HepG2 (cell line): ENCODE measurements around the gene LMNA. TPM values are rescaled to one million over a fixed set of nuclear protein-coding genes. Genes with fewer than 3 reads are reported as not detected.

Experiments used
- ETV5 ChIP-seq: IDR thresholded peaks from 2 replicates; pipeline ENCODE4 v1.6.1; 2018; ENCODE audit warnings: missing biosample characterization, missing genetic modification reagents, inconsistent platforms, borderline replicate concordance
- JUN ChIP-seq: sonication (generic); formaldehyde crosslinking; IDR thresholded peaks from 2 replicates; pipeline ENCODE4 v1.4.0; 2020; ENCODE audit warnings: mild to moderate bottlenecking, missing genetic modification reagents
- RBM39 ChIP-seq: fragments of 200-400 bp; formaldehyde crosslinking; IDR thresholded peaks from one replicate; pipeline ENCODE4 v1.6.1; 2018; ENCODE audit warnings: antibody characterized with exemption, mild to moderate bottlenecking, low read depth, low read length; ENCODE audit not compliant: poor library complexity, severe bottlenecking
- ZKSCAN5 ChIP-seq: sonication (generic); formaldehyde crosslinking; IDR thresholded peaks from 2 replicates; pipeline ENCODE4 v1.5.1; 2020; ENCODE audit warnings: mild to moderate bottlenecking, missing genetic modification reagents
- ZNF121 ChIP-seq: sonication (generic); formaldehyde crosslinking; IDR thresholded peaks from 2 replicates; pipeline ENCODE4 v1.5.0; 2020; ENCODE audit warnings: mild to moderate bottlenecking, missing genetic modification reagents
- ZNF713 ChIP-seq: sonication (generic); formaldehyde crosslinking; IDR thresholded peaks from 2 replicates; pipeline ENCODE4 v1.4.0; 2020; ENCODE audit warnings: mild to moderate bottlenecking, missing genetic modification reagents
- ZNF766 ChIP-seq: sonication (generic); formaldehyde crosslinking; IDR thresholded peaks from 2 replicates; pipeline ENCODE4 v1.5.0; 2020; ENCODE audit warnings: missing genetic modification reagents, borderline replicate concordance
- polyA plus RNA-seq, 8 experiments: library from polyadenylated mRNA; depleted of rRNA in 3 of 8; stranded (reverse) in 7 of 8; unstranded in 1 of 8; fragments of >200 nt; fragmentation: Illumina TruSeq in 4 of 8; extraction: Trizol in 4 of 8; gene quantifications; 2 replicates each; pipeline versions ENCODE4 v1.2.1 to v1.2.3, GENCODE V29; 2011 to 2016; ENCODE audit warnings: low read depth in 4 of 8, missing spikeins in 1 of 8, mixed read lengths in 1 of 8; ENCODE audit not compliant: insufficient read depth in 1 of 8
- total RNA-seq, 5 experiments: library from RNA; depleted of rRNA; stranded (reverse); fragments of >200 nt; fragmentation: Illumina TruSeq; extraction: Trizol; gene quantifications; 2 replicates each; pipeline ENCODE4 v1.2.3, GENCODE V29; 2016; ENCODE audit warnings: low read depth in 1 of 5
- TF ChIP-seq, protein P1 (sequence below): sonication (generic); formaldehyde crosslinking; IDR thresholded peaks from 2 replicates; pipeline ENCODE4 v1.9.0; 2021; ENCODE audit warnings: mild to moderate bottlenecking, missing genetic modification reagents
- TF ChIP-seq, protein P2 (sequence below): IDR thresholded peaks from 2 replicates; pipeline ENCODE4 v1.6.1; 2016; ENCODE audit warnings: missing compliant biosample characterization, missing genetic modification reagents, borderline replicate concordance
- TF ChIP-seq, protein P3 (sequence below), 2 experiments: IDR thresholded peaks; 2 replicates each; pipeline ENCODE4 v1.6.1; 2011 to 2012; ENCODE audit warnings: low read length in 2 of 2, borderline replicate concordance in 1 of 2, low read depth in 1 of 2, mild to moderate bottlenecking in 1 of 2, moderate library complexity in 1 of 2
- TF ChIP-seq, protein P4 (sequence below): IDR thresholded peaks from 2 replicates; pipeline ENCODE4 v1.6.1; 2016; ENCODE audit warnings: missing compliant biosample characterization, missing genetic modification reagents, borderline replicate concordance
- TF ChIP-seq, protein P5 (sequence below): sonication (generic); formaldehyde crosslinking; IDR thresholded peaks from 2 replicates; pipeline ENCODE4 v1.5.0; 2020; ENCODE audit warnings: mild to moderate bottlenecking, missing genetic modification reagents

Gene LMNA
- total and polyA plus RNA-seq, 2 of the 13 experiments (the other 11 are each of a cell fraction or from before 2014, with no cell fraction given): 107 to 225 TPM

DNA sequence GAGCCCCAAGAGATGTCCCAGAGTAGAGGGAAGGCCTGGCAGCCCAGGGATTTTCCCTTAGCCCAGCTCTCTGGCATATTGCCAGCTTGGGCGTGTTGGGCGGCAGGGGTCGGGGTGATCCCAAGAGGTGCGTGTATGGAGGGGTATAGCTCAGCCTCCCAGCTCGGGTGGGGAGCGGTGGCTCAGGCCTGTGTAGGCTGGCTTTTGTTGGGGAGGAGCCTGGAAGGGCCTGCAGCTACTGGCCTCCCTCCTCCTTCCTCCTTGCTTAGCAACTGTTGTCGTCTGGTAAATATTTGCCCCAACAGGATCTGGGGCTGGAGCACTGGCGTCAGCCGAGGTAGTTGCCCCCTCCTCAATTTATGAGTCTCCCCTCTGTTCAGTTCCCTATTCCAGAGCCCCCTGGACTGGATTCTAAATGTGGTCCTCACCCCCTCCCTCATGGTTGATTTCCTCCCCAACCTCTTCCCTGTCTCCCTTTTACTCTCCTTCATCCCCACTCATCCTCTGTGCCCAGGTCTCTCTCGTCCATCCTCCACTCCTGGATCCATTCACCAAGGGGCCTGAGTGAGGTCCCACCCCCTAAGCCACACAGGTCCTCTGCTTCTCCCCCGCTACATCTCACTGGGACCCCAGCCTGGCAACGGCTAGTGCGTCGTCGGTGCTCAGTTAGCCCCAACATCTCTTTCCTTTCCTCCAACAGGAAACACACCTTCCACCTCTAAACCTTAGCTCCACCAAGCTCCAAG is 10.3 kb upstream of the LMNA start (continued):
- TF ChIP-seq, protein P1, sequence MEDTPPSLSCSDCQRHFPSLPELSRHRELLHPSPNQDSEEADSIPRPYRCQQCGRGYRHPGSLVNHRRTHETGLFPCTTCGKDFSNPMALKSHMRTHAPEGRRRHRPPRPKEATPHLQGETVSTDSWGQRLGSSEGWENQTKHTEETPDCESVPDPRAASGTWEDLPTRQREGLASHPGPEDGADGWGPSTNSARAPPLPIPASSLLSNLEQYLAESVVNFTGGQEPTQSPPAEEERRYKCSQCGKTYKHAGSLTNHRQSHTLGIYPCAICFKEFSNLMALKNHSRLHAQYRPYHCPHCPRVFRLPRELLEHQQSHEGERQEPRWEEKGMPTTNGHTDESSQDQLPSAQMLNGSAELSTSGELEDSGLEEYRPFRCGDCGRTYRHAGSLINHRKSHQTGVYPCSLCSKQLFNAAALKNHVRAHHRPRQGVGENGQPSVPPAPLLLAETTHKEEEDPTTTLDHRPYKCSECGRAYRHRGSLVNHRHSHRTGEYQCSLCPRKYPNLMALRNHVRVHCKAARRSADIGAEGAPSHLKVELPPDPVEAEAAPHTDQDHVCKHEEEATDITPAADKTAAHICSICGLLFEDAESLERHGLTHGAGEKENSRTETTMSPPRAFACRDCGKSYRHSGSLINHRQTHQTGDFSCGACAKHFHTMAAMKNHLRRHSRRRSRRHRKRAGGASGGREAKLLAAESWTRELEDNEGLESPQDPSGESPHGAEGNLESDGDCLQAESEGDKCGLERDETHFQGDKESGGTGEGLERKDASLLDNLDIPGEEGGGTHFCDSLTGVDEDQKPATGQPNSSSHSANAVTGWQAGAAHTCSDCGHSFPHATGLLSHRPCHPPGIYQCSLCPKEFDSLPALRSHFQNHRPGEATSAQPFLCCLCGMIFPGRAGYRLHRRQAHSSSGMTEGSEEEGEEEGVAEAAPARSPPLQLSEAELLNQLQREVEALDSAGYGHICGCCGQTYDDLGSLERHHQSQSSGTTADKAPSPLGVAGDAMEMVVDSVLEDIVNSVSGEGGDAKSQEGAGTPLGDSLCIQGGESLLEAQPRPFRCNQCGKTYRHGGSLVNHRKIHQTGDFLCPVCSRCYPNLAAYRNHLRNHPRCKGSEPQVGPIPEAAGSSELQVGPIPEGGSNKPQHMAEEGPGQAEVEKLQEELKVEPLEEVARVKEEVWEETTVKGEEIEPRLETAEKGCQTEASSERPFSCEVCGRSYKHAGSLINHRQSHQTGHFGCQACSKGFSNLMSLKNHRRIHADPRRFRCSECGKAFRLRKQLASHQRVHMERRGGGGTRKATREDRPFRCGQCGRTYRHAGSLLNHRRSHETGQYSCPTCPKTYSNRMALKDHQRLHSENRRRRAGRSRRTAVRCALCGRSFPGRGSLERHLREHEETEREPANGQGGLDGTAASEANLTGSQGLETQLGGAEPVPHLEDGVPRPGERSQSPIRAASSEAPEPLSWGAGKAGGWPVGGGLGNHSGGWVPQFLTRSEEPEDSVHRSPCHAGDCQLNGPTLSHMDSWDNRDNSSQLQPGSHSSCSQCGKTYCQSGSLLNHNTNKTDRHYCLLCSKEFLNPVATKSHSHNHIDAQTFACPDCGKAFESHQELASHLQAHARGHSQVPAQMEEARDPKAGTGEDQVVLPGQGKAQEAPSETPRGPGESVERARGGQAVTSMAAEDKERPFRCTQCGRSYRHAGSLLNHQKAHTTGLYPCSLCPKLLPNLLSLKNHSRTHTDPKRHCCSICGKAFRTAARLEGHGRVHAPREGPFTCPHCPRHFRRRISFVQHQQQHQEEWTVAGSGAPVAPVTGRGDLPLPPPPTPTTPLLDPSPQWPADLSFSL (CRISPR knock-in tag): no peak
- TF ChIP-seq, protein P2, sequence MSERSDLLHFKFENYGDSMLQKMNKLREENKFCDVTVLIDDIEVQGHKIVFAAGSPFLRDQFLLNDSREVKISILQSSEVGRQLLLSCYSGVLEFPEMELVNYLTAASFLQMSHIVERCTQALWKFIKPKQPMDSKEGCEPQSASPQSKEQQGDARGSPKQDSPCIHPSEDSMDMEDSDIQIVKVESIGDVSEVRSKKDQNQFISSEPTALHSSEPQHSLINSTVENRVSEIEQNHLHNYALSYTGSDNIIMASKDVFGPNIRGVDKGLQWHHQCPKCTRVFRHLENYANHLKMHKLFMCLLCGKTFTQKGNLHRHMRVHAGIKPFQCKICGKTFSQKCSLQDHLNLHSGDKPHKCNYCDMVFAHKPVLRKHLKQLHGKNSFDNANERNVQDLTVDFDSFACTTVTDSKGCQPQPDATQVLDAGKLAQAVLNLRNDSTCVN (CRISPR knock-in tag): no peak
- TF ChIP-seq, protein P3, sequence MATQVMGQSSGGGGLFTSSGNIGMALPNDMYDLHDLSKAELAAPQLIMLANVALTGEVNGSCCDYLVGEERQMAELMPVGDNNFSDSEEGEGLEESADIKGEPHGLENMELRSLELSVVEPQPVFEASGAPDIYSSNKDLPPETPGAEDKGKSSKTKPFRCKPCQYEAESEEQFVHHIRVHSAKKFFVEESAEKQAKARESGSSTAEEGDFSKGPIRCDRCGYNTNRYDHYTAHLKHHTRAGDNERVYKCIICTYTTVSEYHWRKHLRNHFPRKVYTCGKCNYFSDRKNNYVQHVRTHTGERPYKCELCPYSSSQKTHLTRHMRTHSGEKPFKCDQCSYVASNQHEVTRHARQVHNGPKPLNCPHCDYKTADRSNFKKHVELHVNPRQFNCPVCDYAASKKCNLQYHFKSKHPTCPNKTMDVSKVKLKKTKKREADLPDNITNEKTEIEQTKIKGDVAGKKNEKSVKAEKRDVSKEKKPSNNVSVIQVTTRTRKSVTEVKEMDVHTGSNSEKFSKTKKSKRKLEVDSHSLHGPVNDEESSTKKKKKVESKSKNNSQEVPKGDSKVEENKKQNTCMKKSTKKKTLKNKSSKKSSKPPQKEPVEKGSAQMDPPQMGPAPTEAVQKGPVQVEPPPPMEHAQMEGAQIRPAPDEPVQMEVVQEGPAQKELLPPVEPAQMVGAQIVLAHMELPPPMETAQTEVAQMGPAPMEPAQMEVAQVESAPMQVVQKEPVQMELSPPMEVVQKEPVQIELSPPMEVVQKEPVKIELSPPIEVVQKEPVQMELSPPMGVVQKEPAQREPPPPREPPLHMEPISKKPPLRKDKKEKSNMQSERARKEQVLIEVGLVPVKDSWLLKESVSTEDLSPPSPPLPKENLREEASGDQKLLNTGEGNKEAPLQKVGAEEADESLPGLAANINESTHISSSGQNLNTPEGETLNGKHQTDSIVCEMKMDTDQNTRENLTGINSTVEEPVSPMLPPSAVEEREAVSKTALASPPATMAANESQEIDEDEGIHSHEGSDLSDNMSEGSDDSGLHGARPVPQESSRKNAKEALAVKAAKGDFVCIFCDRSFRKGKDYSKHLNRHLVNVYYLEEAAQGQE (IDR thresholded peaks at IDR 0.05; ENCODE audit: borderline replicate concordance in 1 of 2, low read depth in 1 of 2, low read length in 2 of 2): no peak
- no peak for TF ChIP-seq ZNF121
- no peak for TF ChIP-seq ZKSCAN5
- TF ChIP-seq, protein P4, sequence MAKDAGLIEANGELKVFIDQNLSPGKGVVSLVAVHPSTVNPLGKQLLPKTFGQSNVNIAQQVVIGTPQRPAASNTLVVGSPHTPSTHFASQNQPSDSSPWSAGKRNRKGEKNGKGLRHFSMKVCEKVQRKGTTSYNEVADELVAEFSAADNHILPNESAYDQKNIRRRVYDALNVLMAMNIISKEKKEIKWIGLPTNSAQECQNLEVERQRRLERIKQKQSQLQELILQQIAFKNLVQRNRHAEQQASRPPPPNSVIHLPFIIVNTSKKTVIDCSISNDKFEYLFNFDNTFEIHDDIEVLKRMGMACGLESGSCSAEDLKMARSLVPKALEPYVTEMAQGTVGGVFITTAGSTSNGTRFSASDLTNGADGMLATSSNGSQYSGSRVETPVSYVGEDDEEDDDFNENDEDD: no peak
- TF ChIP-seq ZNF713 (CRISPR knock-in tag): no peak
- TF ChIP-seq ZNF766 (CRISPR knock-in tag): no peak
- TF ChIP-seq, protein P5, sequence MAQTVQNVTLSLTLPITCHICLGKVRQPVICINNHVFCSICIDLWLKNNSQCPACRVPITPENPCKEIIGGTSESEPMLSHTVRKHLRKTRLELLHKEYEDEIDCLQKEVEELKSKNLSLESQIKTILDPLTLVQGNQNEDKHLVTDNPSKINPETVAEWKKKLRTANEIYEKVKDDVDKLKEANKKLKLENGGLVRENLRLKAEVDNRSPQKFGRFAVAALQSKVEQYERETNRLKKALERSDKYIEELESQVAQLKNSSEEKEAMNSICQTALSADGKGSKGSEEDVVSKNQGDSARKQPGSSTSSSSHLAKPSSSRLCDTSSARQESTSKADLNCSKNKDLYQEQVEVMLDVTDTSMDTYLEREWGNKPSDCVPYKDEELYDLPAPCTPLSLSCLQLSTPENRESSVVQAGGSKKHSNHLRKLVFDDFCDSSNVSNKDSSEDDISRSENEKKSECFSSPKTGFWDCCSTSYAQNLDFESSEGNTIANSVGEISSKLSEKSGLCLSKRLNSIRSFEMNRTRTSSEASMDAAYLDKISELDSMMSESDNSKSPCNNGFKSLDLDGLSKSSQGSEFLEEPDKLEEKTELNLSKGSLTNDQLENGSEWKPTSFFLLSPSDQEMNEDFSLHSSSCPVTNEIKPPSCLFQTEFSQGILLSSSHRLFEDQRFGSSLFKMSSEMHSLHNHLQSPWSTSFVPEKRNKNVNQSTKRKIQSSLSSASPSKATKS (CRISPR knock-in tag): no peak
- no peak for TF ChIP-seq RBM39
- peak; percentile 5; the same call in 1 of the 2 replicates for TF ChIP-seq ETV5 (CRISPR knock-in tag)
- no peak for TF ChIP-seq JUN
